Measurements from ENCODE around the gene TMEM52.

GRCh38 chr1:1938613-1939295 is 19.7 kb upstream of the TMEM52 start:
- no peak for TF ChIP-seq MAX (IDR thresholded peaks at IDR 0.05; ENCODE audit: insufficient read depth, insufficient read length)
- TF ChIP-seq CTCF (IDR thresholded peaks at IDR 0.05; ENCODE audit: extremely low read depth in 1 of 2, insufficient read depth in 1 of 2, low read depth in 1 of 2, low read length in 2 of 2): no peak
- TF ChIP-seq POLR2A (IDR thresholded peaks at IDR 0.05; ENCODE audit: low read depth, low read length): no peak
- TF ChIP-seq MYC (IDR thresholded peaks at IDR 0.05; ENCODE audit: low read depth, low read length): no peak
- no peak for TF ChIP-seq GATA2 (IDR thresholded peaks at IDR 0.05; ENCODE audit: insufficient read depth, insufficient read length, low read depth, low read length)
